Keratinocyte (primary cell): ENCODE results near the gene DLG2.

ENCODE experiments used
- EZH2 ChIP-seq: IDR thresholded peaks from one replicate; pipeline ENCODE4 v1.6.1; 2012; ENCODE audit warnings: inconsistent platforms, mild to moderate bottlenecking, low read length, moderate library complexity
- TF ChIP-seq, protein P1 (sequence below), 3 experiments: IDR thresholded peaks in 1 of 3; conservative IDR thresholded peaks in 1 of 3; optimal IDR thresholded peaks in 1 of 3; 2 replicates in 2 of 3; 3 replicates in 1 of 3; pipeline versions ENCODE3 to v1.5.1; 2011; ENCODE audit warnings: low read length in 3 of 3, mild to moderate bottlenecking in 3 of 3, moderate library complexity in 2 of 3, control low read depth in 1 of 3, inconsistent platforms in 1 of 3; ENCODE audit not compliant: insufficient read depth in 2 of 3; ENCODE audit errors: extremely low read depth in 1 of 3

DNA sequence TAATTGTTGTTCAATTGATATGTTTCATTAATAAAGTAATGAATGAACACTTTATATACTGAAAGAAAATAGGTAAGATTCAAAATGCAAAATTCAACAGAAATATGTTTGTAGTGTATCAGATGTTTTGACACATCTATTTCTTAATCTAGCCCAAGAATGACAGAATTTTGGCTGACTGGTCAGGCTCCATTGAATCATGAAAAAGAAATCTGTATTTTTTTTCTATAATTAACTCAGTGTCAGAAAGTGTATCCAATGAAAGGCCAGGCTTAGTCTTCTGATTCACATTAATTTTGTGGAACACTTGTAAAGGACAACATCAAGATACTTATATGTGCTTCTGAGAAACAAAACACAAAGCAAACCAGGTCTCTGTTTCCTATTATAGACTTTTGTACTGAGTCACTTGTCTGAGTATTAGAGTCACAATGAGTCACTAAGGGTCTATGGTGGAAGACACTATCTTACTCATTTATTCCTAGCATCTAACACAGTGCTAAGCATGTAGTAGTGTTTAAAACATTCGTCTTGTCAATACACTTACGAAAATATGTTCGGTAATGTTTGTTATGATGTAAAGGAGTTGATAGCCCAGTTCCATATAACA lies 2043.3 kb downstream of the DLG2 start:
- TF ChIP-seq, protein P1, sequence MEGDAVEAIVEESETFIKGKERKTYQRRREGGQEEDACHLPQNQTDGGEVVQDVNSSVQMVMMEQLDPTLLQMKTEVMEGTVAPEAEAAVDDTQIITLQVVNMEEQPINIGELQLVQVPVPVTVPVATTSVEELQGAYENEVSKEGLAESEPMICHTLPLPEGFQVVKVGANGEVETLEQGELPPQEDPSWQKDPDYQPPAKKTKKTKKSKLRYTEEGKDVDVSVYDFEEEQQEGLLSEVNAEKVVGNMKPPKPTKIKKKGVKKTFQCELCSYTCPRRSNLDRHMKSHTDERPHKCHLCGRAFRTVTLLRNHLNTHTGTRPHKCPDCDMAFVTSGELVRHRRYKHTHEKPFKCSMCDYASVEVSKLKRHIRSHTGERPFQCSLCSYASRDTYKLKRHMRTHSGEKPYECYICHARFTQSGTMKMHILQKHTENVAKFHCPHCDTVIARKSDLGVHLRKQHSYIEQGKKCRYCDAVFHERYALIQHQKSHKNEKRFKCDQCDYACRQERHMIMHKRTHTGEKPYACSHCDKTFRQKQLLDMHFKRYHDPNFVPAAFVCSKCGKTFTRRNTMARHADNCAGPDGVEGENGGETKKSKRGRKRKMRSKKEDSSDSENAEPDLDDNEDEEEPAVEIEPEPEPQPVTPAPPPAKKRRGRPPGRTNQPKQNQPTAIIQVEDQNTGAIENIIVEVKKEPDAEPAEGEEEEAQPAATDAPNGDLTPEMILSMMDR (optimal IDR thresholded peaks at IDR 0.05 in 1 of 3, IDR thresholded peaks at IDR 0.05 in 1 of 3, conservative IDR thresholded peaks at IDR 0.05 in 1 of 3; ENCODE audit: extremely low read depth in 1 of 3, insufficient read depth in 2 of 3, low read length in 3 of 3) = no peak
- TF ChIP-seq EZH2 = no peak
